HepG2 (cell line): Measurements from ENCODE around the gene GABBR2.

Experiments
- FLYWCH1 ChIP-seq: sonication (generic); formaldehyde crosslinking; IDR thresholded peaks from 2 replicates; pipeline ENCODE4 v1.8.1; 2023; ENCODE audit warnings: mild to moderate bottlenecking, missing genetic modification reagents
- NFE2L1 ChIP-seq: sonication (generic); formaldehyde crosslinking; IDR thresholded peaks from 2 replicates; pipeline ENCODE4 v1.4.0; 2020; ENCODE audit warnings: missing genetic modification reagents, mild to moderate bottlenecking, borderline replicate concordance
- SP1 ChIP-seq, 2 experiments: fragments of 450-650 bp in 1 of 2; sonication (generic) in 1 of 2; formaldehyde crosslinking in 1 of 2; IDR thresholded peaks; 2 replicates each; pipeline versions ENCODE4 v1.4.0 to v1.6.1; 2016 to 2020; ENCODE audit warnings: missing genetic modification reagents in 1 of 2
- ZFP90 ChIP-seq: sonication (generic); formaldehyde crosslinking; IDR thresholded peaks from 2 replicates; pipeline ENCODE4 v1.8.0; 2022; ENCODE audit warnings: missing genetic modification reagents, mild to moderate bottlenecking, inconsistent platforms, borderline replicate concordance

GRCh38 chr9:98367923-98368322 is 340.8 kb downstream of the GABBR2 start:
- TF ChIP-seq SP1 (IDR thresholded peaks at IDR 0.05) (no peak), SP1 (CRISPR knock-in tag; IDR thresholded peaks at IDR 0.05) (no peak), NFE2L1 (CRISPR knock-in tag) (no peak), ZFP90 (CRISPR knock-in tag) (no peak), FLYWCH1 (CRISPR knock-in tag) (no peak)
